Astrocyte (in vitro differentiated cells and primary cell): Measurements from ENCODE around the gene KRT79. TPM values are rescaled to one million over a fixed set of nuclear protein-coding genes. Genes with fewer than 3 reads are reported as not detected.
A peak's percentile ranks its signal among the peaks of the same experiment; 100 is the strongest.

Source experiments
- DNase-seq: peaks from one replicate; pipeline ENCODE4 v3.0.0-alpha.2; 2010; ENCODE audit warnings: low read depth
- FAIRE-seq: peaks from 2 replicates; lab custom pipeline; 2011; peaks lifted over from hg19 to GRCh38; lab: Jason Lieb, UNC
- H2AFZ ChIP-seq: 2 replicates; pipeline ENCODE4 v1.6.0; 2012; ENCODE audit warnings: low read depth, low read length, inconsistent platforms
- H3K27ac ChIP-seq: 2 replicates; pipeline ENCODE4 v1.5.1; 2011; ENCODE audit warnings: low read depth, low read length, inconsistent platforms
- H3K27me3 ChIP-seq: 2 replicates; pipeline ENCODE4 v1.6.0; 2011; ENCODE audit warnings: low read length, inconsistent platforms; ENCODE audit not compliant: insufficient read depth
- H3K36me3 ChIP-seq: 2 replicates; pipeline ENCODE4 v1.5.1; 2011; ENCODE audit warnings: low read length, inconsistent platforms; ENCODE audit not compliant: insufficient read depth
- H3K4me1 ChIP-seq: 2 replicates; pipeline ENCODE4 v1.5.1; 2011; ENCODE audit warnings: low read length, inconsistent platforms; ENCODE audit not compliant: insufficient read depth
- H3K4me2 ChIP-seq: 2 replicates; pipeline ENCODE4 v1.6.0; 2012; ENCODE audit warnings: low read length, inconsistent platforms
- H3K4me3 ChIP-seq: 2 replicates; pipeline ENCODE4 v1.5.1; 2011; ENCODE audit warnings: low read depth, mild to moderate bottlenecking, low read length, inconsistent platforms; ENCODE audit not compliant: insufficient read depth
- H3K79me2 ChIP-seq: 2 replicates; pipeline ENCODE4 v1.6.0; 2012; ENCODE audit warnings: mild to moderate bottlenecking, low read length, inconsistent platforms; ENCODE audit not compliant: insufficient read depth
- H3K9ac ChIP-seq: 2 replicates; pipeline ENCODE4 v1.6.0; 2012; ENCODE audit warnings: mild to moderate bottlenecking, low read length, inconsistent platforms
- H3K9me3 ChIP-seq: 2 replicates; pipeline ENCODE4 v1.5.1; 2012; ENCODE audit warnings: low read depth, mild to moderate bottlenecking, low read length, inconsistent platforms; ENCODE audit not compliant: insufficient read depth
- H4K20me1 ChIP-seq: 2 replicates; pipeline ENCODE4 v1.6.0; 2012; ENCODE audit warnings: low read length, inconsistent platforms; ENCODE audit not compliant: insufficient read depth
- H3K27ac Mint-ChIP-seq: one replicate; pipeline ENCODE4 v1.8.0; 2021; ENCODE audit warnings: mild to moderate bottlenecking, mixed read lengths; ENCODE audit not compliant: unreplicated experiment
- H3K27me3 Mint-ChIP-seq: one replicate; pipeline ENCODE4 v1.8.0; 2021; ENCODE audit warnings: low read depth, mixed read lengths; ENCODE audit not compliant: unreplicated experiment
- H3K36me3 Mint-ChIP-seq: one replicate; pipeline ENCODE4 v1.8.0; 2021; ENCODE audit warnings: low read depth, mixed read lengths; ENCODE audit not compliant: unreplicated experiment
- H3K4me1 Mint-ChIP-seq: one replicate; pipeline ENCODE4 v1.8.0; 2021; ENCODE audit warnings: low read depth, mixed read lengths; ENCODE audit not compliant: unreplicated experiment
- H3K4me3 Mint-ChIP-seq: one replicate; pipeline ENCODE4 v1.8.0; 2021; ENCODE audit warnings: mild to moderate bottlenecking, moderate library complexity, mixed read lengths; ENCODE audit not compliant: unreplicated experiment
- H3K9me3 Mint-ChIP-seq: one replicate; pipeline ENCODE4 v1.8.0; 2021; ENCODE audit warnings: mild to moderate bottlenecking, mixed read lengths; ENCODE audit not compliant: unreplicated experiment
- EZH2 ChIP-seq: IDR thresholded peaks from 2 replicates; pipeline ENCODE4 v1.6.1; 2012; ENCODE audit warnings: mild to moderate bottlenecking, low read length, inconsistent platforms; ENCODE audit not compliant: insufficient read depth
- total RNA-seq: library from RNA; stranded (reverse); gene quantifications from 2 replicates; pipeline ENCODE4 v1.2.1, GENCODE V29; 2021
- TF ChIP-seq, protein P1 (sequence below): IDR thresholded peaks from 2 replicates; pipeline ENCODE4 v1.5.1; 2011; ENCODE audit warnings: low read depth, mild to moderate bottlenecking, inconsistent platforms, low read length, moderate library complexity; ENCODE audit not compliant: insufficient read depth

The KRT79 gene
- total RNA-seq, 1 donor from 2014 or later: 0.50 TPM

DNA sequence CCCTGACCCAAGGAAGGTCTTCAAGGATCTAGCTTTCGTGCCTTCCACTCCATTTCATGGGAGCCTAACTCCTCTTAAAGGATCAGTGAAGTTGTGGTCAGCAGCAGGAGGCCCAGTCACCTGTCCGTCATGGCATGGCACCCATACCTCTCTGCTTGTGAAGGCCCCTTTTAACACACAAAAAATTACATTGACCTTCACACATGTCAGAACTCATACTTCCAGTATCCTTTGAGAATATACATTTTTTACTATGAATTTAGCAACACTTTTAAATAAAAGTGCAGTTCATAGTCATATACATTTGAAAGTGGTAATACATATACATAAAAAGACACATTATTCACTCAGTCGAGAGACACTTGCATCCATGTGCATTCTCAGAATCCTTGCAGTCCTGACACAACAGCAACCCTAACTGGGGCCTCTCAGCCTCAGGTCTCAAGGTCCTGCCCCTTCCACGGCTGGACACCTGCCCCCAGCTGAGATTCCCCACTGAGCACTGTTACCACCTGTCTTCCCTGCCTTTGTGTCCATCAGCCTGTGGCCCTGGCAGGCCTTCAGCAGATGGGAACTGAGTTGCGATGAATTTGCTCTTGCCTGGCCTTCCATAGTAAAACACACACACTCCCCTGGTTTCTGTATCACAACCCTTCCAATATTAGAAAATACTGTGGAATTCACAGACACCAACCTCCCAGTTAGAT lies 34.5 kb downstream of the KRT79 start:
- H3K4me1 Mint-ChIP-seq: peaks cover 17% of the 10 kb centered on the region
- Histone ChIP-seq H3K4me2 (no peak overlapping the region), H3K79me2 (no peaks in the 10 kb centered on the region), H3K36me3 (no peaks in the 10 kb centered on the region), H3K4me3 (no peak overlapping the region), H4K20me1 (no peaks in the 10 kb centered on the region), H2AFZ (no peak overlapping the region), H3K27me3 (peaks cover 9% of the 10 kb centered on the region), H3K9ac (no peak overlapping the region), H3K4me1 (peaks cover 12% of the 10 kb centered on the region), H3K9me3 (no peaks in the 10 kb centered on the region), H3K27ac (no peak overlapping the region)
- peaks cover 29% of the 10 kb centered on the region for H3K27me3 Mint-ChIP-seq
- H3K36me3 Mint-ChIP-seq: no peaks in the 10 kb centered on the region
- no peak overlapping the region for H3K27ac Mint-ChIP-seq
- no peak for DNase-seq
- no peak overlapping the region for H3K4me3 Mint-ChIP-seq
- TF ChIP-seq, protein P1, sequence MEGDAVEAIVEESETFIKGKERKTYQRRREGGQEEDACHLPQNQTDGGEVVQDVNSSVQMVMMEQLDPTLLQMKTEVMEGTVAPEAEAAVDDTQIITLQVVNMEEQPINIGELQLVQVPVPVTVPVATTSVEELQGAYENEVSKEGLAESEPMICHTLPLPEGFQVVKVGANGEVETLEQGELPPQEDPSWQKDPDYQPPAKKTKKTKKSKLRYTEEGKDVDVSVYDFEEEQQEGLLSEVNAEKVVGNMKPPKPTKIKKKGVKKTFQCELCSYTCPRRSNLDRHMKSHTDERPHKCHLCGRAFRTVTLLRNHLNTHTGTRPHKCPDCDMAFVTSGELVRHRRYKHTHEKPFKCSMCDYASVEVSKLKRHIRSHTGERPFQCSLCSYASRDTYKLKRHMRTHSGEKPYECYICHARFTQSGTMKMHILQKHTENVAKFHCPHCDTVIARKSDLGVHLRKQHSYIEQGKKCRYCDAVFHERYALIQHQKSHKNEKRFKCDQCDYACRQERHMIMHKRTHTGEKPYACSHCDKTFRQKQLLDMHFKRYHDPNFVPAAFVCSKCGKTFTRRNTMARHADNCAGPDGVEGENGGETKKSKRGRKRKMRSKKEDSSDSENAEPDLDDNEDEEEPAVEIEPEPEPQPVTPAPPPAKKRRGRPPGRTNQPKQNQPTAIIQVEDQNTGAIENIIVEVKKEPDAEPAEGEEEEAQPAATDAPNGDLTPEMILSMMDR: no peak
- no peak for TF ChIP-seq EZH2
- H3K9me3 Mint-ChIP-seq: peaks cover 4% of the 10 kb centered on the region
- no peak for FAIRE-seq

DNA sequence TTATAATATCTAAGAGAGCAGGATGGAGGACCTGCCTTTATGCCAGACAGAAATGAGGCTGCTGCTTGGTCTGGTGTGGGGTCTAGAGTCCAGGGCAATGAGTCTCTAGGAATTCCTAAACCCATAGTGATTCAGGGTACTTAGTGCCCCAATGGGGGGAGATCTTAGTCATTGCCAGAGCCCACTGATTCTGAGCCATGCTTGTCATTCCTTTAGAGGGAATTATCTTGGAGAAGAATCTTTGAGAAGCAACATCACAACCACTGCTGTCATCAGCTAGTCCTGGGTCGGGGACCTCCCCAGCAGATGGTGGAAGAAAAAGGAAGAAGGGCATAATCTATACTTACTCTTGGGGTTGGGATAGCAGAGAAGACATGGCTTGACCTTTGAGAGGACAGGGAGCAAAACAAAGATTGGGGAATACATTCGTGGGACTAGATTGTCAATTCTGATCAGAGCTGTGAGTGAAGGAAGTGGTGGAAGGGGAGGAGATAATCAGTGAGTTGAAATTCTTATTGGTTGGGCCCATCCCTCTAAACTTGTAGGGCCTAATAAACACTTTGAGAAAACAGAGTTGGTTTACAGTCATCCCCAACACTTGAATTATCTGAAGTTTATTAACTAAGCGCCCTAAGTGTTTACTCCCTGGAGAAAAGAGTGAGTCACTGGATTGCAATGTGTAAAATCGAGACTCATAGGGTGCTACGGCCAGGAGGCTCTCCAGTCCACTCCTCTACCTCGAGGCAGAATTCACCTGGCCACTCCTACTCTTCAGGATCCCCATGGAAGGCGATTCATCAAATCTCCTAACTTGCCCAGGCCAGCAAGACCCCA lies 35.2 kb downstream of the KRT79 start:
- peaks cover 9% of the 10 kb centered on the region for H3K27me3 ChIP-seq
- TF ChIP-seq EZH2: no peak
- TF ChIP-seq, protein P1: no peak
- peak overlapping the region; percentile 7 for H3K27ac Mint-ChIP-seq
- H3K36me3 ChIP-seq: no peaks in the 10 kb centered on the region
- H3K4me3 ChIP-seq: no peak overlapping the region
- FAIRE-seq (no peak), DNase-seq (peak; percentile 49)
- H3K27me3 Mint-ChIP-seq: peaks cover 30% of the 10 kb centered on the region
- H3K4me3 Mint-ChIP-seq: peak overlapping the region; percentile 23
- H3K4me1 ChIP-seq: peaks cover 14% of the 10 kb centered on the region
- no peaks in the 10 kb centered on the region for H4K20me1 ChIP-seq
- no peak overlapping the region for H3K9ac ChIP-seq
- peaks cover 23% of the 10 kb centered on the region for H3K4me1 Mint-ChIP-seq
- peaks cover 4% of the 10 kb centered on the region for H3K9me3 Mint-ChIP-seq
- no peak overlapping the region for H3K27ac ChIP-seq
- H3K4me2 ChIP-seq: no peak overlapping the region
- no peaks in the 10 kb centered on the region for H3K79me2 ChIP-seq
- H3K36me3 Mint-ChIP-seq: no peaks in the 10 kb centered on the region
- H2AFZ ChIP-seq: no peak overlapping the region
- no peaks in the 10 kb centered on the region for H3K9me3 ChIP-seq
